HepG2 (cell line): ENCODE results near the gene DDOST.
"Not testable (repeated sequence)": the region's sequence is repeated elsewhere in the genome, so short reads cannot be mapped to it uniquely, and the experiment has no call there.

ENCODE experiments used
- EP300 ChIP-seq, 3 experiments: sonication (generic) in 1 of 3; formaldehyde crosslinking in 1 of 3; IDR thresholded peaks; 2 replicates each; pipeline versions ENCODE4 v1.5.1 to v1.6.1; 2011 to 2020; ENCODE audit warnings: low read depth in 2 of 3, low read length in 2 of 3, borderline replicate concordance in 1 of 3, improper control_type of control experiment in 1 of 3, mild to moderate bottlenecking in 1 of 3, missing genetic modification reagents in 1 of 3, moderate library complexity in 1 of 3
- EZH2 ChIP-seq: conservative IDR thresholded peaks from 2 replicates; pipeline ENCODE4 v1.6.1; 2012; ENCODE audit warnings: mild to moderate bottlenecking, low read depth, low read length, moderate library complexity
- HNRNPLL ChIP-seq: fragments of 200-400 bp; formaldehyde crosslinking; IDR thresholded peaks from 2 replicates; pipeline ENCODE4 v1.6.1; 2017; ENCODE audit warnings: mild to moderate bottlenecking, low read depth, low read length; ENCODE audit not compliant: poor library complexity, severe bottlenecking
- RCOR2 ChIP-seq: IDR thresholded peaks from 2 replicates; pipeline ENCODE4 v1.6.1; 2016; ENCODE audit warnings: missing biosample characterization, missing genetic modification reagents
- RXRA ChIP-seq: sonication (generic); formaldehyde crosslinking; IDR thresholded peaks from 2 replicates; pipeline ENCODE4 v1.5.1; 2020; ENCODE audit warnings: missing genetic modification reagents

GRCh38 chr1:20673626-20674025 is 12.5 kb upstream of the DDOST start:
- TF ChIP-seq RXRA (CRISPR knock-in tag); HNRNPLL; RCOR2 (CRISPR knock-in tag); EZH2; EP300 (IDR thresholded peaks at IDR 0.05; ENCODE audit: low read depth in 2 of 2, low read length in 2 of 2); EP300 (CRISPR knock-in tag; IDR thresholded peaks at IDR 0.05; ENCODE audit: borderline replicate concordance): not testable (repeated sequence)
